HG02678 (cell line): ENCODE measurements around the gene CACNA1C.

Experiments
- ATAC-seq: cut with Tn5 transposase; IDR thresholded peaks from one replicate; pipeline ENCODE4 v1.9.1; 2021; ENCODE audit warnings: mild to moderate bottlenecking, moderate library complexity; ENCODE audit not compliant: unreplicated experiment

The CACNA1C gene

GRCh38 chr12:2270846-2271245, 218.1 kb downstream of the CACNA1C start:
- no peak for ATAC-seq

GRCh38 chr12:2271961-2272360, 219.2 kb downstream of the CACNA1C start:
- no peak for ATAC-seq

- ATAC-seq: no peak
These were observed 220.5 kb downstream of the CACNA1C start for GRCh38 chr12:2273288-2273687.

GRCh38 chr12:2273751-2274150, 221.0 kb downstream of the CACNA1C start:
- no peak for ATAC-seq

- ATAC-seq: no peak
These were observed 221.9 kb downstream of the CACNA1C start for GRCh38 chr12:2274733-2275132.

- no peak for ATAC-seq
These were observed 223.7 kb downstream of the CACNA1C start for GRCh38 chr12:2276288-2277033.

GRCh38 chr12:2277492-2278155, 224.8 kb downstream of the CACNA1C start:
- ATAC-seq: no peak

GRCh38 chr12:2281446-2281845, 228.7 kb downstream of the CACNA1C start:
- ATAC-seq: no peak

- no peak for ATAC-seq
These were observed 229.5 kb downstream of the CACNA1C start for GRCh38 chr12:2282318-2282717.

- no peak for ATAC-seq
These were observed 230.7 kb downstream of the CACNA1C start for GRCh38 chr12:2283480-2283879.

GRCh38 chr12:2283916-2284315, 231.1 kb downstream of the CACNA1C start:
- ATAC-seq: no peak

GRCh38 chr12:2284321-2284813, 231.6 kb downstream of the CACNA1C start:
- no peak for ATAC-seq

- no peak for ATAC-seq
These were observed 232.1 kb downstream of the CACNA1C start for GRCh38 chr12:2284857-2285256.

GRCh38 chr12:2285462-2285861, 232.7 kb downstream of the CACNA1C start:
- ATAC-seq: no peak

- ATAC-seq: no peak
These were observed 233.3 kb downstream of the CACNA1C start for GRCh38 chr12:2286047-2286446.

GRCh38 chr12:2286461-2287131, 233.8 kb downstream of the CACNA1C start:
- ATAC-seq: no peak

GRCh38 chr12:2287151-2287550, 234.4 kb downstream of the CACNA1C start:
- no peak for ATAC-seq

- no peak for ATAC-seq
These were observed 234.8 kb downstream of the CACNA1C start for GRCh38 chr12:2287589-2287988.

GRCh38 chr12:2288001-2288400, 235.2 kb downstream of the CACNA1C start:
- ATAC-seq: no peak

- no peak for ATAC-seq
These were observed 235.7 kb downstream of the CACNA1C start for GRCh38 chr12:2288471-2288870.

- no peak for ATAC-seq
These were observed 236.1 kb downstream of the CACNA1C start for GRCh38 chr12:2288875-2289274.

- ATAC-seq: no peak
These were observed 236.7 kb downstream of the CACNA1C start for GRCh38 chr12:2289525-2289924.
